Body of pancreas (tissue), 4 donors: ENCODE results near the gene FOXP1.

ENCODE experiments used
- CTCF ChIP-seq, 7 experiments: fragments of 450-650 bp in 4 of 7; fragments of 200-600 bp in 3 of 7; sonication (generic) in 3 of 7; IDR thresholded peaks; one replicate each; pipeline ENCODE4 v1.5.1; 2016 to 2019; ENCODE audit warnings: antibody characterized with exemption in 7 of 7
- POLR2A ChIP-seq, 3 donors: fragments of 450-650 bp; IDR thresholded peaks; one replicate each; pipeline ENCODE4 v1.6.1; 2016; ENCODE audit warnings: antibody characterized with exemption in 3 of 3, mild to moderate bottlenecking in 2 of 3

GRCh38 chr3:71409352-71409751 lies 174.2 kb downstream of the FOXP1 start:
- no peak for TF ChIP-seq CTCF (IDR thresholded peaks at IDR 0.05)
- TF ChIP-seq POLR2A (IDR thresholded peaks at IDR 0.05), result no peak
